Body of pancreas (tissue), 4 donors: Measurements from ENCODE around the gene HTR3B. TPM values are rescaled to one million over a fixed set of nuclear protein-coding genes. Genes with fewer than 3 reads are reported as not detected.
A peak's percentile ranks its signal among the peaks of the same experiment; 100 is the strongest.

Source experiments
- ATAC-seq: fragments of 150-250 bp; one replicate; pipeline ENCODE4 v1.9.1; 2016
- DNase-seq, 4 donors: peaks; one replicate each; pipeline ENCODE4 v3.0.0-alpha.2; 2019
- H3K27ac ChIP-seq, 4 donors: fragments of 200-600 bp; sonication (generic); 1 replicate in 3 of 4; 2 replicates in 1 of 4; pipeline versions ENCODE4 v1.5.1 to v1.6.1; 2016 to 2019; ENCODE audit warnings: mild to moderate bottlenecking in 1 of 4, mixed read lengths in 1 of 4, moderate library complexity in 1 of 4
- H3K27me3 ChIP-seq, 2 donors: fragments of 200-600 bp; sonication (generic); one replicate each; pipeline ENCODE4 v1.6.0; 2016; ENCODE audit warnings: mild to moderate bottlenecking in 1 of 2
- H3K36me3 ChIP-seq, 2 donors: fragments of 200-600 bp; sonication (generic); replicated peaks in 1 of 2; 2 replicates each; pipeline ENCODE4 v1.5.1; 2016; ENCODE audit warnings: low read depth in 2 of 2; ENCODE audit not compliant: insufficient read depth in 1 of 2
- H3K4me1 ChIP-seq: fragments of 200-600 bp; sonication (generic); one replicate; pipeline ENCODE4 v1.6.0; 2016
- H3K4me3 ChIP-seq, 2 donors: fragments of 200-600 bp; sonication (generic); 1 replicate in 1 of 2; 2 replicates in 1 of 2; pipeline ENCODE4 v1.5.1; 2016 to 2019
- H3K9me3 ChIP-seq, 3 donors: fragments of 200-600 bp; sonication (generic); 1 replicate in 2 of 3; 2 replicates in 1 of 3; pipeline ENCODE4 v1.5.1; 2016
- CTCF ChIP-seq, 7 experiments: fragments of 450-650 bp in 4 of 7; fragments of 200-600 bp in 3 of 7; sonication (generic) in 3 of 7; IDR thresholded peaks; one replicate each; pipeline ENCODE4 v1.5.1; 2016 to 2019; ENCODE audit warnings: antibody characterized with exemption in 7 of 7
- POLR2A ChIP-seq, 3 donors: fragments of 450-650 bp; IDR thresholded peaks; one replicate each; pipeline ENCODE4 v1.6.1; 2016; ENCODE audit warnings: antibody characterized with exemption in 3 of 3, mild to moderate bottlenecking in 2 of 3
- WGBS, 2 donors: methylation state at CpG; one replicate each; pipeline ENCODE4 v1.1.5; 2017; 5-methylcytosine and 5-hydroxymethylcytosine counted together
- intact Hi-C: fragments of 100-400 bp; cut with DNase I; formaldehyde crosslinking; loops from one replicate; pipeline ENCODE4 v1.15.1; 2023
- total RNA-seq, 2 donors: library from RNA; depleted of rRNA; stranded (reverse); fragments of >200 nt; gene quantifications; one replicate each; pipeline ENCODE4 v1.1.0, GENCODE V29; 2016

The HTR3B gene
- total RNA-seq, 2 donors from 2014 or later, result not detected

DNA sequence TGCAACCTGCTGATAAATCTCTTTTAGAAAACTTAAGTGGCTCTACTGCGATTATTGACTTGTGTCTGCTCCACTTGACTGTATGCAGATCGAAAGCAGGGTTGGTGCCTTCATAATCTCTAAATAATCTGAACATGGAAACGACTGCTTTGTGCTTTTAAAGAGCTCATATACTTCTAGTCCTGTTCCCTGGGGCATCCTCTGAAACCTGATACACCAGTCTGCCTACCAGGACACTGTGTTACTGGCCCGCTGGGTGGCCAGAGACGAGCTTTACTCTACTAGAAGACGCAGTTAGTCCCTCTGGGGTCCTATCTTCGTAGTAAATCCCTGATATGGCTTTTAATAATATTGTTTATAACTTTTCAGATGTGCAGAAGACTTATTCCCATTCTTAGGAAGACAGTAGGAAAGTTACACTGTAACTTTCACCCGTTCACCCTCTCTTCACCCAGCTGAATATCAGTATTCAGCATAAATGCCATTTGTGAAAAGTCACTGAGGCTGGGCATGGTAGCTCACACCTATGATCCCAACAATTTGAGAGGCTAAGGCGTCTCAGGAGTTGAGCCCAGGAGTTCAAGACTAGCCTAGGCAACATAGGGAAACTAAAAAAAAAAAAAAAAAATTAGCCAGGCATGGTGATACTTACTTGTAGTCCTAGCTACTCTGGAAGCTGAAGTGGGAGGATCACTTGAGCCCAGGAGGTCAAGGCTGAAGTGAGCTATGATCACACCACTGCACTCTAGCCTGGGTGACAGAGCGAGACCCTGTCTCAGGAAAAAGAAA lies 9.0 kb upstream of the HTR3B start:
- no peak for DNase-seq
- 42 to 50% methylated on average over 10 of the region's 10 CpGs for WGBS, 2 donors

DNA sequence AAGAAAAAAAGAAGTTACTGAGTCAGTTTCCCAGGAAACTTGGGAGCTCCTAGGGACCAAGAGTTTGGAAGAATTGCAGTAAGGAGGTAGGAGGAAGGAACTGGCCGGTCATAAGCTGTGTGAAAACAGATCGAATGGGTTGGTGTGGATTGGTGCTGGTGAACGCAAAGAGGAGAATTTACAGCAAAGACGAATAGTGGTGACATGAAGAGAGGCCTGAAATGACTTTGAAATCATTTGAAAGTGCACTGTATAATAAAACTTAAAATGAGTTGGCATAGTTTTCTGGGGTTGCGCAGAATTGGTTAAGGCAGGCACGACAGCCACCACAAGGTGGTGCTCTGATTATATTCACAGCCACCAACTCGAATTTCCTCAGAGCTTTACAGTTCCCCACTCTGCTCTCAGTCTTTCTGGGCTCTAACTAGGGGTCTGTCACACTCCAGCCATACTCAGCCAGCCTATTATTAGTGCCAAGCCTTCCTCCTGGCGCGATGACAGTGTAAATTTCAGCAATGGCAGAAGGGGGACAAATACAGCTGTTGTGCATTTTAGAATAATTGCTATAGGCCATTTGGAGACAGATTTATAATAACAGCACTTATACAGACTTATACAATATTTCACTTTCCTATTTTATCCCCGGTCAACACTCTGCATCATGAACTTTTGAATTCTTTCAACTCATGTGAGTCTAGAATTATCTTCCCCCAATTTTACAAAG lies 8.3 kb upstream of the HTR3B start:
- WGBS, 2 donors, result 18 to 23% methylated on average over 10 of the region's 10 CpGs
- Histone ChIP-seq H3K4me1 (no peaks in the 10 kb centered on the region), H3K4me3 (no peak overlapping the region), H3K27ac (no peak overlapping the region), H3K9me3 (no peaks in the 10 kb centered on the region), H3K27me3 (no peaks in the 10 kb centered on the region), H3K36me3 (no peaks in the 10 kb centered on the region)
- peak; percentile 40 to 64 (median 48) for DNase-seq
- ATAC-seq, result peak; percentile 63
- intact Hi-C loops, result no loop called here
- TF ChIP-seq POLR2A (IDR thresholded peaks at IDR 0.05) (no peak), CTCF (IDR thresholded peaks at IDR 0.05) (peak; percentile 71 to 82 (median 73))

More for the DNA sequence above, 9.0 kb upstream of the HTR3B start:
- Histone ChIP-seq H3K4me1 (no peaks in the 10 kb centered on the region), H3K9me3 (no peaks in the 10 kb centered on the region), H3K27me3 (no peaks in the 10 kb centered on the region), H3K27ac (no peak overlapping the region), H3K4me3 (no peak overlapping the region), H3K36me3 (no peaks in the 10 kb centered on the region)
- intact Hi-C loops, result no loop called here
- TF ChIP-seq CTCF (IDR thresholded peaks at IDR 0.05) (no peak), POLR2A (IDR thresholded peaks at IDR 0.05) (no peak)
- no peak for ATAC-seq

DNA sequence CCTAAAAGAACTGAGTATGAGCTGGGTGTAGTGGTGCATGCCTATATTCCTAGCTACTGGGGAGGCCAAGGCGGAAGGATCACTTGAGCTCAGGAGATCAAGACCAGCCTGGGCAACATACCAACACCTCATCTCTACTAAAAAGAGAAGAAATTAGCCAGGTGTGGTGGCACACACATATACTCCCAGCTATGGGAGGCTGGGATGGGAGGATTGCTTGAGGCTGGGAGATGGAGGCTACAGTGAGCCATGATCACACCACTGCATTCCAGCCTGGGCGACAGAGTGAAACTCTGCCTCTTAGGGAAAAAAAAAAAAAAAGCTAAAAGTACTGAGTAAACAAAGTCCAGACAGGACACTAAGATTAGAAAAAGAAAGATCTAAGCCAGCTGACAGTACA lies 3.5 kb upstream of the HTR3B start:
- Histone ChIP-seq H3K36me3 (no peaks in the 10 kb centered on the region), H3K27ac (no peak overlapping the region), H3K4me3 (no peak overlapping the region), H3K27me3 (no peaks in the 10 kb centered on the region), H3K9me3 (no peaks in the 10 kb centered on the region), H3K4me1 (peaks cover 6% of the 10 kb centered on the region)
- no peak for TF ChIP-seq POLR2A (IDR thresholded peaks at IDR 0.05)
- no peak for TF ChIP-seq CTCF (IDR thresholded peaks at IDR 0.05)
- intact Hi-C loops, result loop anchor here (10.0 kb wide), 1 partner anchor 364 kb away; no protein-coding TSS in a partner anchor
- ATAC-seq, result no peak
- 76 to 80% methylated on average over 2 of the region's 2 CpGs for WGBS, 2 donors
- DNase-seq, result no peak

GRCh38 chr11:113906038-113906437 lies 1.4 kb downstream of the HTR3B start:
- ATAC-seq (peak; percentile 79), DNase-seq (peak; percentile 37 to 54 (median 45))
- Histone ChIP-seq H3K27me3 (no peaks in the 10 kb centered on the region), H3K9me3 (no peaks in the 10 kb centered on the region), H3K4me1 (peaks cover 15% of the 10 kb centered on the region), H3K36me3 (no peaks in the 10 kb centered on the region), H3K27ac (peak overlapping the region in 3 of 4 donors; percentile 39 to 64 (median 63)), H3K4me3 (no peak overlapping the region)
- intact Hi-C loops, result loop anchor here (10.0 kb wide), 1 partner anchor 359 kb away; no protein-coding TSS in a partner anchor
- TF ChIP-seq CTCF (IDR thresholded peaks at IDR 0.05) (peak in 6 of 7 experiments; percentile 13 to 47 (median 34)), POLR2A (IDR thresholded peaks at IDR 0.05) (no peak)
- WGBS, 2 donors, result 10 to 14% methylated on average over 4 of the region's 4 CpGs
